ENCODE results near the gene PSORS1C1. TPM values are rescaled to one million over a fixed set of nuclear protein-coding genes. Genes with fewer than 3 reads are reported as not detected.

Gene PSORS1C1
- total RNA-seq, 1 donor from 2014 or later, result under 0.01 TPM

DNA sequence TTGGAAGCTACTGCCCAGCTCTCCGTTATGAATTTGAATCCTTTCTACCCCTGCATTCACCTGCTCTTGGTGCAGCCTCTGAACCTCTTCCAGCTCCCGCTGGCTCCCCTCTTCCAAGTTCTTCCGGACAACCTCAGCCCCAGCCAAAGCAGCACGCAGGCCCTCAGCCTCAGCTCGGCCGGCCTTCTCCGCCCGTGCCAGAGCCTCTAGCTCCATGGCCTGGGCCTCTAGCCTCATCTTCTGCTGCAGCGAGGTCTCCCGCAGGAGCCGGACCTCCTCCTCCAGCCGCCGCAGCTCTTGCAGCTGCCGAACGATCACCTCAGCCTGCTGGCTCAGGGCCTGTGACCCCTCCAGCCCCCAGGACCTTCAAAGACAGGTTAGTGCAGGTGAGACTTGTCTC, 39.8 kb downstream of the PSORS1C1 start:
- H3K4me1 ChIP-seq (ENCODE audit: control insufficient read depth in 3 of 3, insufficient read depth in 3 of 3, low read length in 3 of 3), result peaks cover 15 to 31% (median 20%) of the 10 kb centered on the region in 3 donors
- H3K4me3 ChIP-seq (ENCODE audit: low read length in 3 of 3), result no peak overlapping the region
- peaks cover 23 to 45% (median 30%) of the 10 kb centered on the region in 3 donors for H3K36me3 ChIP-seq (ENCODE audit: control insufficient read depth in 3 of 3, insufficient read depth in 3 of 3, low read length in 3 of 3)
- no peak overlapping the region for H3K9ac ChIP-seq (ENCODE audit: low read depth in 1 of 3, low read length in 3 of 3)
- no peak overlapping the region for H3K27ac ChIP-seq (ENCODE audit: low read depth, low read length)
- H3K9me3 ChIP-seq (ENCODE audit: control insufficient read depth in 3 of 3, low read length in 3 of 3), result no peaks in the 10 kb centered on the region
- H3K27me3 ChIP-seq (ENCODE audit: control insufficient read depth in 3 of 3, insufficient read depth in 3 of 3, low read length in 3 of 3), result no peaks in the 10 kb centered on the region

DNA sequence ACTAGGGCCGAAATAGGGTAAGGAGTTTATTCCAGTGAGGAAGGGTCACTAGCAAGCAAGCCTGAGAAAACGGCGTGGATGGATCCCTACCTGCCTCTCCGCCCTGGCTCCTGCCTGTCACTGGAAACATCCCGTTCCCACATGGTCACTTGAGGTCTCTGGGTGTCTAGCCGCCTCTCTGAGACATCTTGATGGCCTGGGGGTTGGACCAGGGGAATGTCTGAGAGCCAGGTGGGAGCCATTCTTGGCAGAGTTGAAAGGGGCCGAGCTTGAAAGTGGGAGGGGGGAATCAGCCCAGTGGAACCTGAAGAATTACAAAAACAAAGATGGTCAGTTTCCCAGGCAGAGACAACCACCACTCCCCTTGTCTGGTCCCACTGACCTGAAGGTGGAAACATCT, 42.0 kb downstream of the PSORS1C1 start:
- Histone ChIP-seq H3K27ac (ENCODE audit: low read depth, low read length) (no peak overlapping the region), H3K27me3 (ENCODE audit: control insufficient read depth in 3 of 3, insufficient read depth in 3 of 3, low read length in 3 of 3) (no peaks in the 10 kb centered on the region), H3K9me3 (ENCODE audit: control insufficient read depth in 3 of 3, low read length in 3 of 3) (no peaks in the 10 kb centered on the region), H3K36me3 (ENCODE audit: control insufficient read depth in 3 of 3, insufficient read depth in 3 of 3, low read length in 3 of 3) (peaks cover 9 to 25% (median 14%) of the 10 kb centered on the region in 3 donors), H3K9ac (ENCODE audit: low read depth in 1 of 3, low read length in 3 of 3) (no peak overlapping the region), H3K4me3 (ENCODE audit: low read length in 3 of 3) (peak overlapping the region in 1 of 3 donors; percentile 10), H3K4me1 (ENCODE audit: control insufficient read depth in 3 of 3, insufficient read depth in 3 of 3, low read length in 3 of 3) (peaks cover 19 to 35% (median 22%) of the 10 kb centered on the region in 3 donors)

DNA sequence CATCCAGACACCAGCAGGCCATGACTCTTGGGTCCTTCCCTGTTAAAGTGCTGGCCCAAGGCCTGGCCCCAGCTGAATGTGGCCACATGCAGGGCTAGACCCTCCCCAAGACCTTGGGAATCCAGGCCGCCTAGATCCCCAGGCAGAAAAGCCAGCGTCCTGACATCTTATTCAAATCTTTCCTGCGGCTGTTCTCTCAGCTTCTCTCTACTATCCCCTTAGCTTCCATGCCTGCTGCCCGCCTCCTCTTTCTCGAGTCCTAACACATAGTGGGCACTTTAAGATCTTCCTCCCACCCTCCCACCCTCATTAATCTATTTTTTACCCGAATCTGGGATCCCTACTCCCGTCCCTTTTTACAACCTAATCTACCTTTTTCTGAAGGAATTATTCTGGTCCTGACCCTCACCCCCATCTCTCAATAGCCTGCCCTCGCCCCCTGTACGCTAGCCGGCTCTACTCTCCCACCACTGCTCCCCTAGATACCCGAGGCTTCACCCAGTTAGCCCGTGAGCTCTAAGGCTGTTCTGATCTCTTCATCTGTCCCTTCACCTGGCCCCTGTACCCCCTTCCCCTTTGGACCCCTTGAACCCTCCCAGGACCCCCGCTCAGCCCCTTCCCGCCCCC, 43.0 kb downstream of the PSORS1C1 start, which contains the start of gene CCHCR1:
Gene CCHCR1, minus strand, starts transcription at position 290 of the 627 bp plus-strand sequence. Its CDS starts 202 bp downstream, at position 88.
- no peaks in the 10 kb centered on the region for H3K27me3 ChIP-seq (ENCODE audit: control insufficient read depth in 3 of 3, insufficient read depth in 3 of 3, low read length in 3 of 3)
- H3K9me3 ChIP-seq (ENCODE audit: control insufficient read depth in 3 of 3, low read length in 3 of 3), result no peaks in the 10 kb centered on the region
- peak within 1 kb of the TSS; percentile 79 to 83 (median 81) for H3K9ac ChIP-seq (ENCODE audit: low read depth in 1 of 3, low read length in 3 of 3)
- H3K4me1 ChIP-seq (ENCODE audit: control insufficient read depth in 3 of 3, insufficient read depth in 3 of 3, low read length in 3 of 3), result peaks cover 19 to 35% (median 22%) of the 10 kb centered on the region in 3 donors
- H3K27ac ChIP-seq (ENCODE audit: low read depth, low read length), result peak within 1 kb of the TSS; percentile 76
- peaks cover 9 to 24% (median 14%) of the 10 kb centered on the region in 3 donors for H3K36me3 ChIP-seq (ENCODE audit: control insufficient read depth in 3 of 3, insufficient read depth in 3 of 3, low read length in 3 of 3)
- H3K4me3 ChIP-seq (ENCODE audit: low read length in 3 of 3), result peak within 1 kb of the TSS; percentile 76 to 86 (median 84)

DNA sequence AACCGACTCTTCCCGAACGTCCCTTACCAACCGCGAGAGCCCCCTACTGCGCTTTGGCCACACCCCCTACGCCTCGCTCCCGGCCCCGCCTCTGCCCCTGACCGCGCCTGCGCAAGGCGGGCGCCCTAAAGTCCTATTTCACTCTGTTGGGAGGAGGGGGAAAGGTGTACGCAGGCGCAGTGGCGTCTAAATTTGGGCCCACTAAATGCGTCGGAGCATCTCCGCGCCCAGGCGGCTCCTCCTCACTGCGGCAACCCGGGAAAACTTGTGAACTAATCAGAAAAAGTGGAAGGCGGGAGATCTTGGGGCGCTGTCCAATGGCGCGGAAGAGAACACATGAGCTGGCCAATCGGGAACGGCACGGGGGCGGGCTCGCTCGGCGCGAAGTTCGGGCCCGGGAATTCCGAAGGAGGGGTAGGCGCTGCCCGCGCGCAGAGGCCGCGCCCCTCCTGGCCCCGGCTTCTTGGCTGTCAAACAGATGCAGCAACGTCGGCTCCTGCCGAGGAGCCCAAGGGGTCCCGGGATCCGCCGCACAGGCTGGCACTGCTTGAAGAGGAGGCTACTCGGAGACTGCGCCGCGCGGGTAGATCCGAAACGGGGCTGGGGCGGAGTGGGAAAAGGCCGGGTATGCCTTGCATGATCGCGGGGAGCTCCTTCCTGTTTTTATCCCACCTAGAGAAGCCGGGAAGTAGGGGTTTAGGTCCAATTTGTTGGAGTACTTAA, 43.7 kb downstream of the PSORS1C1 start, which contains the start of gene TCF19:
Gene TCF19, plus strand, starts transcription at position 450 of the 723 bp plus-strand sequence. CDS start 881 bp downstream, outside the sequence.
- peak within 1 kb of the TSS; percentile 76 to 86 (median 84) for H3K4me3 ChIP-seq (ENCODE audit: low read length in 3 of 3)
- no peaks in the 10 kb centered on the region for H3K9me3 ChIP-seq (ENCODE audit: control insufficient read depth in 3 of 3, low read length in 3 of 3)
- peaks cover 19 to 35% (median 22%) of the 10 kb centered on the region in 3 donors for H3K4me1 ChIP-seq (ENCODE audit: control insufficient read depth in 3 of 3, insufficient read depth in 3 of 3, low read length in 3 of 3)
- H3K27ac ChIP-seq (ENCODE audit: low read depth, low read length), result peak within 1 kb of the TSS; percentile 76
- peak within 1 kb of the TSS; percentile 79 to 83 (median 81) for H3K9ac ChIP-seq (ENCODE audit: low read depth in 1 of 3, low read length in 3 of 3)
- no peaks in the 10 kb centered on the region for H3K27me3 ChIP-seq (ENCODE audit: control insufficient read depth in 3 of 3, insufficient read depth in 3 of 3, low read length in 3 of 3)
- peaks cover 9 to 21% (median 16%) of the 10 kb centered on the region in 3 donors for H3K36me3 ChIP-seq (ENCODE audit: control insufficient read depth in 3 of 3, insufficient read depth in 3 of 3, low read length in 3 of 3)

DNA sequence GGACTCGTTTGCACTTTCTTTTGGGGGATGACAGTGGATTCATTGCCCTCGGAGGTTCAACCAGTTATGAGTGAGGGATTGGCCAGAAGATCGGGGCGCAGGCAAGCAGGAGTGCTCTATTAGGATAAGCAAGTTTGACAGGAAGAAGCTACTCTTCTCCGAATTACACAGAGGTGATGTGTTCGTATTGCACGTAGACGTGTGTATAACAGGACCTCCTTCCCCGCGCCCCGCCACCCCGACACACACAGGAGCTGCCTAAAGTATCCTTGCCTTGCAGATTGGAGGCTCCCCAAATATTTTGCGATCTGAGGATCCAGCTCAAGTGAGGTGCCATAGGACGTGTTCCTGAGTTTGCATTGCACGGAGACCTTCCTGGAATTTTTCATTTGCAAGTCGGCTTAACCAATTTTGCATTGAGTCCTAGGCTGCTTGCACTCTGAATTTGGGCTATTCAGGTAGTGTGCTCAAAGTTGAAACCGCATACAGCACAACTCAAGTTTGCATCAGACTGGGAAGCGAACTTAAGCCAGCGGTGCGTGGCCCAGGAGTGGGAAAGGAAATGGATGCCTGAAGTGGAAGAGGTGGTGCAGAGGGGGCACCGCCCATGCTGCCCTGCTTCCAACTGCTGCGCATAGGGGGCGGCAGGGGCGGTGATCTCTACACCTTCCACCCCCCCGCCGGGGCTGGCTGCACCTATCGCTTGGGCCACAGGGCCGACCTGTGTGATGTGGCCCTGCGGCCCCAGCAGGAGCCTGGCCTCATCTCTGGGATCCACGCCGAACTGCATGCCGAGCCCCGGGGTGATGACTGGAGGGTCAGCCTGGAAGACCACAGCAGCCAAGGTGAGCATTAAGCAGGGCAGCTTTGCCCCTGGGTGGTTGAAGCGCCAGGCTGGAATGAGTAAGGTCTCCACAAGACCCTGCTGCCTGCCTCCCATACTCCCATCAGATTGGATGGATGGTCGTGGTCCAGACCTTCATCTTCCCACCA, 44.6 kb downstream of the PSORS1C1 start:
- peak overlapping the region; percentile 76 to 86 (median 82) for H3K4me3 ChIP-seq (ENCODE audit: low read length in 3 of 3)
- H3K27me3 ChIP-seq (ENCODE audit: control insufficient read depth in 3 of 3, insufficient read depth in 3 of 3, low read length in 3 of 3), result no peaks in the 10 kb centered on the region
- peaks cover 2 to 17% (median 15%) of the 10 kb centered on the region in 3 donors for H3K36me3 ChIP-seq (ENCODE audit: control insufficient read depth in 3 of 3, insufficient read depth in 3 of 3, low read length in 3 of 3)
- H3K27ac ChIP-seq (ENCODE audit: low read depth, low read length), result no peak overlapping the region
- H3K9me3 ChIP-seq (ENCODE audit: control insufficient read depth in 3 of 3, low read length in 3 of 3), result no peaks in the 10 kb centered on the region
- H3K4me1 ChIP-seq (ENCODE audit: control insufficient read depth in 3 of 3, insufficient read depth in 3 of 3, low read length in 3 of 3), result peaks cover 19 to 35% (median 22%) of the 10 kb centered on the region in 3 donors
- H3K9ac ChIP-seq (ENCODE audit: low read depth in 1 of 3, low read length in 3 of 3), result peak overlapping the region; percentile 40 to 77 (median 76)

DNA sequence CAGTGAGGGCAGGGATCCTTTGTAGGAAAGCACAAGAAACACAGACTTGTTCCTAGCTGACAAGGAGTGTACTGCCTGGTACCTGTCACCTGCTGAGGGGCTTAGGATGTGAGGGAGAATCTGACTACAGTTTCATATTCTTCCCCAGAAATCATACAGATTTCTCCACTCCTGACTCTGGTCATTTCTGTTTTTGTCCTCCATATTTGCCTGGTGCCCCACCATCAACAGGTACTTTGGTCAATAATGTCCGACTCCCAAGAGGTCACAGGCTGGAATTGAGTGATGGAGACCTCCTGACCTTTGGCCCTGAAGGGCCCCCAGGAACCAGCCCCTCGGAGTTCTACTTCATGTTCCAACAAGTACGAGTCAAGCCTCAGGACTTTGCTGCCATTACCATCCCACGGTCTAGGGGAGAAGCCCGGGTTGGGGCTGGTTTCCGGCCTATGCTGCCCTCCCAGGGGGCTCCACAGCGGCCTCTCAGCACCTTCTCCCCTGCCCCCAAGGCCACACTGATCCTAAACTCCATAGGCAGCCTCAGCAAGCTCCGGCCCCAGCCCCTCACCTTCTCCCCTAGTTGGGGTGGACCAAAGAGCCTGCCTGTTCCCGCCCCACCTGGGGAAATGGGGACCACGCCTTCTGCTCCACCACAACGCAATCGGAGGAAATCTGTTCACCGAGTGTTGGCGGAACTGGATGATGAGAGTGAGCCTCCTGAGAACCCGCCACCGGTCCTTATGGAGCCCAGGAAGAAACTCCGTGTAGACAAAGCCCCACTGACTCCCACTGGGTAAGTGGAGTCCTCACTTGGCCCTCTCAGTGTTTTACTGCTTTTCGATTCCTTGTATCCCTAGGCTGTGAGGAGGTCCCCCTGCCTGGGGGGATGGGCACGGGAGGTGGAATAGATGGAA, 46.9 kb downstream of the PSORS1C1 start:
- Histone ChIP-seq H3K27me3 (ENCODE audit: control insufficient read depth in 3 of 3, insufficient read depth in 3 of 3, low read length in 3 of 3) (no peaks in the 10 kb centered on the region), H3K9me3 (ENCODE audit: control insufficient read depth in 3 of 3, low read length in 3 of 3) (no peaks in the 10 kb centered on the region), H3K4me1 (ENCODE audit: control insufficient read depth in 3 of 3, insufficient read depth in 3 of 3, low read length in 3 of 3) (peaks cover 19 to 25% (median 19%) of the 10 kb centered on the region in 3 donors), H3K4me3 (ENCODE audit: low read length in 3 of 3) (no peak overlapping the region), H3K36me3 (ENCODE audit: control insufficient read depth in 3 of 3, insufficient read depth in 3 of 3, low read length in 3 of 3) (peaks cover 0 to 4% (median 2%) of the 10 kb centered on the region in 3 donors), H3K9ac (ENCODE audit: low read depth in 1 of 3, low read length in 3 of 3) (no peak overlapping the region), H3K27ac (ENCODE audit: low read depth, low read length) (no peak overlapping the region)

DNA sequence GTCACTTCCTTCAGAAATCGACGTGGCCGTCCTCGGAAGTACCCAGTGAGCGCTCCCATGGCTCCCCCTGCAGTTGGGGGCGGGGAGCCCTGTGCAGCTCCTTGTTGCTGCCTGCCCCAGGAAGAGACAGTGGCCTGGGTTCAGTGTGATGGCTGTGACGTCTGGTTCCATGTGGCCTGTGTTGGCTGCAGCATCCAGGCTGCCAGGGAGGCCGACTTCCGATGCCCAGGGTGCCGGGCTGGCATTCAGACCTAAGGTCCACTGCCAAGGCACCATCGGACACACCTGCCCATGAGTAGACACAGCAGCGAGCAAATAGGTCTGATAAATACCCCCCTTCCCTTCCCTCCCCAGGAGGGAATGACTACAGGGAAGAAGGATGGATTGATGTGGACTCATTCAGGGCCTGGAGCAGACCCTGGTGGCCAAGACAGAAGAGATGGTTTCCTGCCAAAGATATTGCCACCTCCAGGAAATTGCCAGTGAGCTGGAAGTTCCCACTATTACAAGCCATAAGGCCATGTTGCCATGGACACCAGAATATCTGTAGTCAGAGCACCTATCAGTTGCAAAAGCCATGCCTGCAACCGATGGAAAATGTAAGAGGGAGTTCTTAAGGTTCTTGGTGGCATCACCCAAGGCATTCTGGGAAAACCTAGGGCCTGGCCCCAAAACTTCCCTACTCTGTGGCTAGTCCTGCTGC, 48.0 kb downstream of the PSORS1C1 start:
- no peak overlapping the region for H3K4me3 ChIP-seq (ENCODE audit: low read length in 3 of 3)
- no peak overlapping the region for H3K27ac ChIP-seq (ENCODE audit: low read depth, low read length)
- H3K4me1 ChIP-seq (ENCODE audit: control insufficient read depth in 3 of 3, insufficient read depth in 3 of 3, low read length in 3 of 3), result peaks cover 11 to 14% (median 13%) of the 10 kb centered on the region in 3 donors
- no peaks in the 10 kb centered on the region for H3K27me3 ChIP-seq (ENCODE audit: control insufficient read depth in 3 of 3, insufficient read depth in 3 of 3, low read length in 3 of 3)
- no peak overlapping the region for H3K9ac ChIP-seq (ENCODE audit: low read depth in 1 of 3, low read length in 3 of 3)
- no peaks in the 10 kb centered on the region for H3K9me3 ChIP-seq (ENCODE audit: control insufficient read depth in 3 of 3, low read length in 3 of 3)
- H3K36me3 ChIP-seq (ENCODE audit: control insufficient read depth in 3 of 3, insufficient read depth in 3 of 3, low read length in 3 of 3), result peaks cover 0 to 4% (median 2%) of the 10 kb centered on the region in 3 donors

DNA sequence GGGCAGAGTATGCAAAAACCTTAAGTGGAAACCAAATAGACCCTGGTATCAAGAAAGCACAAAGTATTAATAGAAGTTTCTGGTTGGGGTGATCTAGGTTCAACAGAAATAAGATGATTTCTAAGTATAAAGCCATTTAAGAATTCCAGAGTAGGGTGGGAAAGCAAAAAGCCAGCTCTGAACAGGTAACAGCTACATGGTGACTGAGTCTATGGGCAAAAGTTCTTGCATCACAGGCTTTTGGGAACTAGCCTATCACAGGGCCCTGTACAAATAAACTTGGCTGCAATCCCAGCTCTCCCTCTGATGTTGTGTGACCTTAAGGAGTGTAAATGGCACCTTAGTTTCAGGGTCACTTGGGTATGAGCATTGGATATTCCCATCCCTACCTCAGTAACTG, 49.3 kb downstream of the PSORS1C1 start:
- H3K9ac ChIP-seq (ENCODE audit: low read depth in 1 of 3, low read length in 3 of 3), result no peak overlapping the region
- H3K27ac ChIP-seq (ENCODE audit: low read depth, low read length), result no peak overlapping the region
- no peaks in the 10 kb centered on the region for H3K9me3 ChIP-seq (ENCODE audit: control insufficient read depth in 3 of 3, low read length in 3 of 3)
- H3K4me3 ChIP-seq (ENCODE audit: low read length in 3 of 3), result no peak overlapping the region
- peaks cover 0 to 4% (median 2%) of the 10 kb centered on the region in 3 donors for H3K36me3 ChIP-seq (ENCODE audit: control insufficient read depth in 3 of 3, insufficient read depth in 3 of 3, low read length in 3 of 3)
- no peaks in the 10 kb centered on the region for H3K27me3 ChIP-seq (ENCODE audit: control insufficient read depth in 3 of 3, insufficient read depth in 3 of 3, low read length in 3 of 3)
- peaks cover 6 to 9% (median 9%) of the 10 kb centered on the region in 3 donors for H3K4me1 ChIP-seq (ENCODE audit: control insufficient read depth in 3 of 3, insufficient read depth in 3 of 3, low read length in 3 of 3)
